Erythroblast (primary cell): ENCODE results near the gene SECISBP2.

ENCODE experiments used
- DNase-seq, 2 experiments: peaks; one replicate each; lab custom pipeline; 2025; lab: John Stamatoyannopoulos, UW
- GATA1 ChIP-seq: IDR thresholded peaks from 2 replicates; pipeline ENCODE4 v1.6.1; 2011; ENCODE audit warnings: low read depth, mild to moderate bottlenecking, control low read depth, low read length, moderate library complexity
- POLR2A ChIP-seq: IDR thresholded peaks from 2 replicates; pipeline ENCODE4 v1.6.1; 2011; ENCODE audit warnings: mild to moderate bottlenecking, low read length

Gene SECISBP2

GRCh38 chr9:89304020-89304833 lies 14.1 kb upstream of the SECISBP2 start:
- DNase-seq, result peak; percentile 13 to 59
- TF ChIP-seq GATA1, result no peak

DNA sequence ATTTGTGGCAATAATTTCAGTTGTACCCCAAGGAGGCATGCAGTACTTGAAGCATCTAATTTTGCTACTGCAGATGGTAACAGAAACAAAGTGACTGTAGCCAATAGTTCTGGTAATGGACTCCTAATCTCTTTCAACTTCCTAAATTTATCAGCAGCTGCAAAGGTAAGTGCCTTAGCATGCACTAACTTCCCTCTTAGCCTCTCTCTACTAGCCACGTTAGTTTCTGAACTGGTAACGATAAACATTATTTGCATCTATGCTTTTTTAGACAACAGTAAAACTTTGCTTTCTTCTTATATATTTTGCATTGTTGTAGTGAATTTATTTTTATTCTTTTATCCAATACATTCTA lies 13.5 kb upstream of the SECISBP2 start:
- no peak for TF ChIP-seq GATA1
- DNase-seq, result no peak

- no peak for DNase-seq
These were observed 12.4 kb upstream of the SECISBP2 start for GRCh38 chr9:89305868-89306267.

GRCh38 chr9:89309166-89309565 lies 9.1 kb upstream of the SECISBP2 start:
- TF ChIP-seq GATA1 (no peak), POLR2A (no peak)
- no peak for DNase-seq

More at GRCh38 chr9:89305868-89306267, 12.4 kb upstream of the SECISBP2 start:
- TF ChIP-seq GATA1 (no peak), POLR2A (no peak)

- DNase-seq, result peak; percentile 63 to 66
- no peak for TF ChIP-seq GATA1
- TF ChIP-seq POLR2A, result no peak
These were observed 8.5 kb upstream of the SECISBP2 start for GRCh38 chr9:89309608-89310474.

DNA sequence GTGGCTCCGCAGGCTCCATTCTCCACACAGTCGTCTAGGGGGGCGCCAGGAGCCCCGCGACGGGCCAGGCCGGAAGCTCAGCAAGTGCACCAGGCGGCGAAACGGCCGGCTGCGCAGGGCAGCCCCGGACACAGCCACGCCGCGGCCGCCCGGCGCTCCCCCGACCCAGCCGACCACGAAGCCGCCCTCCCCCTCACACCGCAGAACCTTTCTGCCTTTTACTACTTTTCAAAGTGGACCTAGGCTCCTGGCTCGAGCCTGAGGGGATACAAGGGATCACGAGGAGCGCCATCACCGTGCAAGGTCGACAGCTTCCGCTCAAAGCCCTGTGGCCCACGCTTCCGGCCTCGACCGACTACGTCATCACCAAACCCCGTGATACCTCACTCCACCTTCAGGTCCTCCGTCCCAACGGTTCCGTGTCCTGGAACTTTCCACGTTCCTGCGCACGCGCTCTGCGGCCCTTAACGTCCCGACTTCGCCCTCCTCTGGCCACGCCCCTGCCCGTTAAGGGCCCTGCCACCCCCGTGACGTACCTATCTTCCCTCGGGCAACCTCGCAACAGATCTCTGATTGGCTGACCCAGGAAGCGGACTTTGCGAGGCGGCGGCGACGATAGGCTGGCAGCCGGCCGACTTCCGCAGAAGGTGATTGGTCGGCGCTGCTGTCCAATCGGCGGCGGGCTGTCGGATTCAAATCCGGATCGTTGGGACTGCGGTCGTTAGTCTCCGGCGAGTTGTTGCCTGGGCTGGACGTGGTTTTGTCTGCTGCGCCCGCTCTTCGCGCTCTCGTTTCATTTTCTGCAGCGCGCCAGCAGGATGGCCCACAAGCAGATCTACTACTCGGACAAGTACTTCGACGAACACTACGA lies 7.6 kb upstream of the SECISBP2 start, which contains the start of gene CKS2:
CKS2 (plus strand) TSS at position 721 of the 871 bp plus-strand sequence; CDS start at position 819, 98 bp downstream.
- TF ChIP-seq GATA1 (no peak), POLR2A (peak; percentile 99)
- DNase-seq, result peak; percentile 100

GRCh38 chr9:89311346-89312221 lies 6.7 kb upstream of the SECISBP2 start:
- DNase-seq, result peak; percentile 69 to 82
- no peak for TF ChIP-seq GATA1
- TF ChIP-seq POLR2A, result peak; percentile 74

- no peak for TF ChIP-seq GATA1
- peak; percentile 61 for TF ChIP-seq POLR2A
These were observed 6.1 kb upstream of the SECISBP2 start for GRCh38 chr9:89312222-89312571.

DNA sequence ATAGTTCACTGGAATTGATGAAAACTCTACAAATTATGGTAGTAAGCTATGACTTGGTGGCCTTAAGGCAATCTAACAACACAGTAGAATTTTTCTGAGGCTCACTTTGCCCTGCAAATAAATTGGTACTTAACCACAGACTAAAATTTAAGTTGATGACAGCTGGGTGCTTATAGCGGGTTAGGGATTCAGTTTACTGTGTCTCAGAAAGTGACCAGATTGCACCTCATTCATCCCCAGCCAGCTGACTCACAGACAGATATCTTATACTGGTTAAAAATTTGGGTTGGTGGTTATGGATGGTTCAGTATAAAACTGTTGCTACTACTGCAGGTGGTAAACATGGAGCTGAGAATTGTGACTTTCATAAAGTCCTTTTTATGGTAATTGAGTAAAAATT lies 4.5 kb upstream of the SECISBP2 start:
- no peak for TF ChIP-seq GATA1
- TF ChIP-seq POLR2A, result no peak
- peak; percentile 23 to 51 for DNase-seq

More at GRCh38 chr9:89312222-89312571, 6.1 kb upstream of the SECISBP2 start:
- DNase-seq, result peak; percentile 82

DNA sequence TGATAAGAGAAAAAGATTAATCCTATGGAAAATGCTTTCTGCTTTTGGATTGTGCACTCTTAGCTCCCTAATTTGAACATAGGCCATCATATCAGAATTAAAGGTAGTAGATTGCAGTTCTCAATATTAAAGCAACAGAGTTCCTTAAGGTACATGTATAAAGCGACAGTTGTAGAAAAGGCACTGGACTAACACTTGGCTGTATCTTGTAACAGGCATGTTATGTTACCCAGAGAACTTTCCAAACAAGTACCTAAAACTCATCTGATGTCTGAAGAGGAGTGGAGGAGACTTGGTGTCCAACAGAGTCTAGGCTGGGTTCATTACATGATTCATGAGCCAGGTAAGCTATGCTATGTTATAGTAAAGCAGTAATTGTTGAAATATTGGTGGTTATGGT lies 3.3 kb upstream of the SECISBP2 start:
- no peak for DNase-seq
- TF ChIP-seq GATA1 (no peak), POLR2A (no peak)

DNA sequence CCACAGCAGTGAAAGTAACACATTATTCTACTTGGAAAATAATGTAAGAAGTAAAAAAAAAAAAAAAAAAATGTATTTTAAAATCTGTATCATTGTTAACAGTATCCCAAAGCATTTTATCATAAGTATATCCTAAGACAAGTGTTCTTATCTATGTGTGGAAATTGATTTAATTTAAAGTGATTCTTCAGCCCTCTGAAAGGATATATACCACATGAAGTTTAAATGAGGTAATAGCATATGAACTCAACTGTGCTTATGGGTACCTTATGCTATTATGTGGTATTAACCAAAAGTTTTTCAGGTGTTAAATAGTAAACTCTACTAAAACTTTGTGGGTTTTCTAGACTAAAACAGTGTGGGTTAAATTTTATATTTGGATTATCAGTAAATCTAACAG lies 2.8 kb upstream of the SECISBP2 start:
- TF ChIP-seq GATA1, result no peak
- no peak for DNase-seq

DNA sequence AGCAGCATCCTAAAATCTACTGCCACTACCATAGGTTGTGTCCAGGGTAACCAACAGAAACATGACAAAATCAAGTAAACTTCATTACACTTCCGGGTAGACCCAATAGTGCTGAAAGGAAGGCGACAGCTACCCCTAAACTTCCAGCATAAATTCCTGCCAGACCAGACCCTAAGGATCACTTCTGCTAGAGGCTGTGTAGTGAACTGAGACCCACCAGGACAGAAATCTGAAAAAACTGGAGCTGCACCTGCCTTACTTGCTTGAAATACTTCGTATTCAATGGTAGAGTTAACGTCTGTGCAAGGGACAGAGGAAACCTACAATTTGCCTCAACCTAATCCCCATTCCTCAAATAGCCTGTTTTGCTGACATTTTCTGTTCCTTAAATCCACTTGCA lies 1.0 kb upstream of the SECISBP2 start:
- no peak for DNase-seq
- no peak for TF ChIP-seq GATA1
- no peak for TF ChIP-seq POLR2A
